ENCODE data around the gene HSF2BP. TPM values are rescaled to one million over a fixed set of nuclear protein-coding genes. Genes with fewer than 3 reads are reported as not detected.

HSF2BP gene
- 1 to 10 TPM in 2 of 4 donors, under 1 TPM in 2; 0.40 to 2.4 (median 1.2) TPM for total RNA-seq

DNA sequence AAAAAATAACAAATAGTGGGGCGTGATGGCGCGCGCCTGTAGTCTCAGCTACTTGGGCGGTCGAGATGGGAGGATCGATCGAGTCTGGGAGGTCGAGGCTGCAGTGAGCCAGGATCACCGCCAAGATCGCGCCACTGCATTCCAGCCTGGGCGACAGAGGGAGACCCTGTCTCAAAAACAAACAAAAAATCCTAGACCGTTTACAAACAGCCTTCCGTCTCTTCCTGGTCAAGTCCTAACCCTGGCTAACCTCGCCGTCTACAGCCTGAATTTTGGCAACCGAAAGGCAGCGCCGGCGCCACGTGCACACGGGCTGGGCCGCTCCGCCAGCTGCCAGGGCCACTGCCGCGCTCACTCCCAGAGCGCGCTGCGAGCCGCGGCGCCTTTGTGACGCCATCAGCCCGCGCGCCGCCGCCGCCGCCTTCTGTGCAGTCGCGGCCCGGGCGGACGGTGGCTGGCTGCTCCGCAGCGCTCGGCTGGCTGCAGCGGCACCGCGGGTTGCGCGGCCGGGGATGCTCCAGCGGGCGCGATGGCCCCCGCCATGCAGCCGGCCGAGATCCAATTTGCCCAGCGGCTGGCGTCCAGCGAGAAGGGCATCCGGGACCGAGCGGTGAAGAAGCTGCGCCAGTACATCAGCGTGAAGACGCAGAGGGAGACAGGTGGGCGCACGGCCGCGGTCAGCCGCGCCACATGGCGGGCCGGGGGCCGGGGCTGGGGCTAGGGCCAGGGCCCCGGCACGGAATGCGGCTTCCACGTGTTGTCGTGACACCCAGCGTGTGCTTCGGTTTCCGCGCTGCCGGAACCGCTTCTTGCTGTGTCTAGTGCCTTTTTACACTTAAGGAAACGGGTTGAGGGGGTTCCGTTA, at the start of gene HSF2BP, which contains the start of gene RRP1B:
TSS of gene HSF2BP (minus strand) at position 353 of the 865 bp plus-strand sequence. CDS start 1,392 bp downstream, outside the sequence.
TSS of gene RRP1B (plus strand) at position 425 of the 865 bp plus-strand sequence. CDS start at position 530, 105 bp downstream.
- H3K4me3 ChIP-seq, result peak within 1 kb of the TSS; percentile 99
- peak; percentile 97 for ATAC-seq
- peaks cover 0 to 29% of the 10 kb centered on the region in 2 donors for H3K36me3 ChIP-seq
- WGBS, 2 donors (ENCODE audit: low coverage in 1 of 2), result 40% methylated on average over 11 of the region's 92 CpGs; no CpG with 5 or more reads in 1 of the 2 donors
- H3K4me1 ChIP-seq, result peaks cover 0 to 34% (median 5%) of the 10 kb centered on the region in 3 donors
- no peaks in the 10 kb centered on the region for H3K27me3 ChIP-seq
- no peaks in the 10 kb centered on the region for H3K9me3 ChIP-seq
- TF ChIP-seq, protein P1, sequence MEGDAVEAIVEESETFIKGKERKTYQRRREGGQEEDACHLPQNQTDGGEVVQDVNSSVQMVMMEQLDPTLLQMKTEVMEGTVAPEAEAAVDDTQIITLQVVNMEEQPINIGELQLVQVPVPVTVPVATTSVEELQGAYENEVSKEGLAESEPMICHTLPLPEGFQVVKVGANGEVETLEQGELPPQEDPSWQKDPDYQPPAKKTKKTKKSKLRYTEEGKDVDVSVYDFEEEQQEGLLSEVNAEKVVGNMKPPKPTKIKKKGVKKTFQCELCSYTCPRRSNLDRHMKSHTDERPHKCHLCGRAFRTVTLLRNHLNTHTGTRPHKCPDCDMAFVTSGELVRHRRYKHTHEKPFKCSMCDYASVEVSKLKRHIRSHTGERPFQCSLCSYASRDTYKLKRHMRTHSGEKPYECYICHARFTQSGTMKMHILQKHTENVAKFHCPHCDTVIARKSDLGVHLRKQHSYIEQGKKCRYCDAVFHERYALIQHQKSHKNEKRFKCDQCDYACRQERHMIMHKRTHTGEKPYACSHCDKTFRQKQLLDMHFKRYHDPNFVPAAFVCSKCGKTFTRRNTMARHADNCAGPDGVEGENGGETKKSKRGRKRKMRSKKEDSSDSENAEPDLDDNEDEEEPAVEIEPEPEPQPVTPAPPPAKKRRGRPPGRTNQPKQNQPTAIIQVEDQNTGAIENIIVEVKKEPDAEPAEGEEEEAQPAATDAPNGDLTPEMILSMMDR (IDR thresholded peaks at IDR 0.05), result peak in 3 of 4 experiments; percentile 16 to 25 (median 21)
- TF ChIP-seq POLR2AphosphoS5 (IDR thresholded peaks at IDR 0.05) (peak; percentile 63), POLR2A (IDR thresholded peaks at IDR 0.05) (peak; percentile 89 to 92), EP300 (IDR thresholded peaks at IDR 0.05) (no peak)
- peak within 1 kb of the TSS; percentile 84 to 93 (median 90) for H3K27ac ChIP-seq

DNA sequence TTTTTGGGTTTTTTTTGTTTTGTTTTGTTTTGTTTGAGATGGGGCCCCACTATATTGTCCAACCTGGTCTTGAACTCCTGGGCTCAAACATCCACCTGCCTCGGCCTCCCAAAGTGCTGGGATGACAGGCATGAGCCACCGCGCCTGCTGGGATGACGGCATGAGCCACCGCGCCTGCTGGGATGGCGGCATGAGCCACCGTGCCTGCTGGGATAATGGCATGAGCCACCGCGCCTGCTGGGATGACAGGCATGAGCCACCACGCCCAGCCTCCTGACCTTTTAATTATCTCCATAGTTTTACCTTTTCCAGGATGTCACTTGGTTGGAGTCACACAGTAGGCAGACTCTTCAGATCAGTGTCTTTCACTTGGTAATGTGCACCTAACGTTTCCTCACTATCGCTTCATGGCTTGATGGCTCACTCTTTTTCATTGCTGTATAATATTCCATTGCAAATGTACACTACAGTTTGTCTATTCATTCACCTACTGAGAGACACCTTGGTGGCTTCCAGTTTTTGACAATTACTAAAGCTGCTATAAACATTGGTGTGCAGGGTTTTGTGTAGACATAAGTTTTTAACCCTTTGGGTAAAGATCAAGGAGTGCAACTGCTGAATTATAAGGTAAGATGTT, 49.6 kb upstream of the HSF2BP start:
- TF ChIP-seq EP300 (IDR thresholded peaks at IDR 0.05) (no peak), POLR2AphosphoS5 (IDR thresholded peaks at IDR 0.05) (no peak), POLR2A (IDR thresholded peaks at IDR 0.05) (no peak)
- TF ChIP-seq, protein P1 (IDR thresholded peaks at IDR 0.05), result no peak
- Histone ChIP-seq H3K4me3 (no peak overlapping the region), H3K27me3 (no peaks in the 10 kb centered on the region), H3K27ac (no peak overlapping the region), H3K9me3 (no peaks in the 10 kb centered on the region), H3K36me3 (no peaks in the 10 kb centered on the region), H3K4me1 (no peaks in the 10 kb centered on the region)
- 79 to 92% methylated on average over 3 to 4 of the region's 13 CpGs for WGBS, 2 donors (ENCODE audit: low coverage in 1 of 2)
- no peak for ATAC-seq

DNA sequence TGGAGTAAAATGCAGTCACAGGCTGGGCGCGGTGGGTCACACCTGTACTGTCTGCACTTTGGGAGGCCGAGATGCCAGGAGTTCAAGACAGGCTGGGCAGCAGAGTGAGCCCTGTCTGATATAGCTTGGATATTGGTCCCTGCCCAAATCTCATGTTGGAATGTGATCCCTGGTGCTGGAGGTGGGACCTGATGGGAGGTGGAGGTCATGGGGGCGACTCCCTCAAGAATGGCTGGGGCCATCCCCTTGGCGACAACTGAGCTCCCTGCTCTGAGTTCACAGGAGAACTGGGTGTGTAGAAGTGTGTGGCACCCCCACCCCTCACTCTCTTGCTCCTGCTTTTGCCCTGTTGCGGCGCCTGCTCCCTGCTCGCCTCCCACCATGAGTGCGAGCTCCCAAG, 48.2 kb upstream of the HSF2BP start:
- Histone ChIP-seq H3K4me3 (no peak overlapping the region), H3K36me3 (no peaks in the 10 kb centered on the region), H3K4me1 (no peaks in the 10 kb centered on the region), H3K27me3 (peaks cover 8% of the 10 kb centered on the region), H3K9me3 (no peaks in the 10 kb centered on the region), H3K27ac (no peak overlapping the region)
- TF ChIP-seq EP300 (IDR thresholded peaks at IDR 0.05) (no peak), POLR2A (IDR thresholded peaks at IDR 0.05) (no peak)
- ATAC-seq, result no peak
- WGBS, 2 donors (ENCODE audit: low coverage in 1 of 2), result 93% methylated on average over 3 of the region's 9 CpGs; no CpG with 5 or more reads in 1 of the 2 donors

DNA sequence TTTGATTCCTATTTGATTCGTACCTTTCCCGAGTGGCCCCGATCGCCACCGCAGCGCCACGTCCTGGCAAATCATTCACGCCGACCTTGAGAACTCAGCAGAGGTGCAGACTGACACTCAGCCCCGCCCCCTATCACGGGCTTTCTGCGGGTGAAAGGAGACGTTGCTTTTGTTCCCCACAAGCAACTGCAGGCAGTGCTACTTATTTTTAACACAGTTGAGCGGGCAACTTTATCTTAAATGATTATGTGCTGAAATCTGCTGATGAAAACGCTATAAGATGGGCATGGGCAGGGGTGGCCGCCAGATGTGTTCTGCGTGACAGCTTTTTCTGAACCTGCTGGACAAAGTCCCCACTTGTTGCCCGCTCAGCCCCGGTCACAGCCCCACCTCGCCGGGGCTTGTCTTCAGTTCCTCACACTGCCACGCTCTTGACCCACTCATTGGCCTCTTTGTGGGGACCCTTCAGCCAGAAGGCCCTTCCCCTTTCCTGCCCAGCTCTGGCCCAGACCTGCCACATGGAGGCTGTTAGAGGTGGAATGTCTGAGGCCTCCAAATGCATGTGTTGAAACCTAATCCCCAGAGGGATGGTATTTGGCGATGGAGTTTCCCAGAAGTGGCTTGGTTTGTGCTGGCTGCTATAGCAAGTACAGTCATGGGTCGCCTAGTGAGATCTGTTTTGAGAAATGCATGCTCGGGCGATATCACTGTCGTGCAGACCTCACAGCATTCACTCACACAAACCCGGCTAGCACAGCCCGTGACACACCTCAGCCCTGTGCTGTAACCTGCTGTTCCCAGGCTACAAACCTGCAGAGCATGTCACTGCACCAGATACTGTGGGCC, 44.0 kb upstream of the HSF2BP start:
- peaks cover 12% of the 10 kb centered on the region for H3K27me3 ChIP-seq
- H3K4me1 ChIP-seq, result no peaks in the 10 kb centered on the region
- H3K36me3 ChIP-seq, result no peaks in the 10 kb centered on the region
- 37% methylated on average over 14 to 26 of the region's 29 CpGs for WGBS, 2 donors (ENCODE audit: low coverage in 1 of 2)
- ATAC-seq, result peak; percentile 36
- TF ChIP-seq EP300 (IDR thresholded peaks at IDR 0.05) (no peak), POLR2AphosphoS5 (IDR thresholded peaks at IDR 0.05) (no peak), POLR2A (IDR thresholded peaks at IDR 0.05) (no peak)
- TF ChIP-seq, protein P1 (IDR thresholded peaks at IDR 0.05), result no peak
- no peak overlapping the region for H3K27ac ChIP-seq
- H3K4me3 ChIP-seq, result no peak overlapping the region
- no peaks in the 10 kb centered on the region for H3K9me3 ChIP-seq

DNA sequence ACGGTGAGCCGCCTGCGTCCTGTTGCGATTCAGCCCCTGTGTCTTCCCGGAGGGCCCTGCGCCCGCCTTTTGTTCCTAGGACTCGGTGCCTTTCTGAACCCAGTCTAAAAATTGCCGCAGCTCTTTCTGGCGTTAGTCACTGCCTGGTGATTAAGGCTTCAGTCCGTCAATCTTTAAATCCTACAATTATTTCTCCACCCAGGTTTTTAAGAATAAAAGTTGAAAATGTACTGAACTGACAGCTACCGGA, 43.4 kb upstream of the HSF2BP start:
- TF ChIP-seq, protein P1 (IDR thresholded peaks at IDR 0.05), result no peak
- TF ChIP-seq EP300 (IDR thresholded peaks at IDR 0.05), result no peak
- no peak for TF ChIP-seq POLR2A (IDR thresholded peaks at IDR 0.05)
- TF ChIP-seq POLR2AphosphoS5 (IDR thresholded peaks at IDR 0.05), result no peak
- 22 to 38% methylated on average over 1 to 5 of the region's 12 CpGs for WGBS, 2 donors (ENCODE audit: low coverage in 1 of 2)
- Histone ChIP-seq H3K4me3 (no peak overlapping the region), H3K4me1 (no peaks in the 10 kb centered on the region), H3K9me3 (no peaks in the 10 kb centered on the region), H3K27me3 (peaks cover 12% of the 10 kb centered on the region), H3K36me3 (no peaks in the 10 kb centered on the region), H3K27ac (no peak overlapping the region)
- ATAC-seq, result no peak

Data from gastroesophageal sphincter (tissue), 4 donors.